Measurements from ENCODE around the gene AUTS2. TPM values are rescaled to one million over a fixed set of nuclear protein-coding genes. Genes with fewer than 3 reads are reported as not detected.
A peak's percentile ranks its signal among the peaks of the same experiment; 100 is the strongest.
"Not testable (repeated sequence)": the region's sequence is repeated elsewhere in the genome, so short reads cannot be mapped to it uniquely, and the experiment has no call there.

Gene AUTS2
- total RNA-seq, 4 donors from 2014 or later = 14.9 to 27.2 (median 17.5) TPM

GRCh38 chr7:70810558-70811139 is 1212.4 kb downstream of the AUTS2 start:
- TF ChIP-seq CTCF (IDR thresholded peaks at IDR 0.05) (no peak), POLR2A (IDR thresholded peaks at IDR 0.05) (no peak)
- Histone ChIP-seq H3K27me3 (no peaks in the 10 kb centered on the region), H3K4me3 (replicated peaks in 1 of 3) (no peak overlapping the region), H3K9me3 (no peaks in the 10 kb centered on the region), H3K4me1 (no peaks in the 10 kb centered on the region), H3K36me3 (no peaks in the 10 kb centered on the region), H3K27ac (no peak overlapping the region)
- DNase-seq = no peak
- 68 to 79% methylated on average over 3 of the region's 3 CpGs for WGBS, 2 donors
- intact Hi-C loops (cut with DNase I) = no loop called here

GRCh38 chr7:70812511-70812910 is 1214.2 kb downstream of the AUTS2 start:
- Histone ChIP-seq H3K27me3 (no peaks in the 10 kb centered on the region), H3K27ac (no peak overlapping the region), H3K9me3 (no peaks in the 10 kb centered on the region), H3K4me3 (replicated peaks in 1 of 3) (no peak overlapping the region), H3K4me1 (no peaks in the 10 kb centered on the region), H3K36me3 (no peaks in the 10 kb centered on the region)
- intact Hi-C loops (cut with DNase I) = no loop called here
- 35 to 42% methylated on average over 3 of the region's 3 CpGs for WGBS, 2 donors
- TF ChIP-seq POLR2A (IDR thresholded peaks at IDR 0.05) (no peak), CTCF (IDR thresholded peaks at IDR 0.05) (no peak)
- no peak for DNase-seq

GRCh38 chr7:70822490-70822889 is 1224.2 kb downstream of the AUTS2 start:
- WGBS, 2 donors = 87 to 88% methylated on average over 6 of the region's 6 CpGs
- H3K27me3 ChIP-seq; H3K9me3 ChIP-seq; H3K36me3 ChIP-seq; H3K4me3 ChIP-seq (replicated peaks in 1 of 3); DNase-seq; H3K4me1 ChIP-seq; intact Hi-C loops (cut with DNase I); H3K27ac ChIP-seq: not testable (repeated sequence)

- H3K27me3 ChIP-seq = no peaks in the 10 kb centered on the region
- intact Hi-C loops (cut with DNase I) = no loop called here
- no peak overlapping the region for H3K4me3 ChIP-seq (replicated peaks in 1 of 3)
- H3K27ac ChIP-seq = no peak overlapping the region
- no peaks in the 10 kb centered on the region for H3K9me3 ChIP-seq
- 6 to 10% methylated on average over 26 to 27 of the region's 29 CpGs for WGBS, 2 donors
- peak; percentile 60 to 70 for DNase-seq
- H3K36me3 ChIP-seq = no peaks in the 10 kb centered on the region
- no peaks in the 10 kb centered on the region for H3K4me1 ChIP-seq
- TF ChIP-seq CTCF (IDR thresholded peaks at IDR 0.05) (peak; percentile 47 to 94 (median 87)), POLR2A (IDR thresholded peaks at IDR 0.05) (no peak)
Measured at GRCh38 chr7:70829221-70830059, 1231.2 kb downstream of the AUTS2 start.

GRCh38 chr7:70830060-70830395 is 1231.8 kb downstream of the AUTS2 start:
- intact Hi-C loops (cut with DNase I) = no loop called here
- no peak for DNase-seq
- Histone ChIP-seq H3K4me1 (no peaks in the 10 kb centered on the region), H3K4me3 (replicated peaks in 1 of 3) (no peak overlapping the region), H3K9me3 (no peaks in the 10 kb centered on the region), H3K36me3 (no peaks in the 10 kb centered on the region), H3K27me3 (no peaks in the 10 kb centered on the region), H3K27ac (no peak overlapping the region)
- 64 to 68% methylated on average over 7 of the region's 7 CpGs for WGBS, 2 donors
- TF ChIP-seq POLR2A (IDR thresholded peaks at IDR 0.05) (no peak), CTCF (IDR thresholded peaks at IDR 0.05) (no peak)

Data from thyroid gland (tissue), 4 donors.